Uterus (tissue), 4 donors: ENCODE data around the gene OTOA. TPM values are rescaled to one million over a fixed set of nuclear protein-coding genes. Genes with fewer than 3 reads are reported as not detected.
"Not testable (repeated sequence)": the region's sequence is repeated elsewhere in the genome, so short reads cannot be mapped to it uniquely, and the experiment has no call there.

Experiments used
- DNase-seq, 2 donors: peaks; one replicate each; pipeline ENCODE4 v3.0.0-alpha.2; 2019 to 2020
- H3K27ac ChIP-seq, 2 donors: fragments of 200-600 bp; sonication (generic); 1 replicate in 1 of 2; 2 replicates in 1 of 2; pipeline ENCODE4 v1.5.1; 2016 to 2018
- H3K27me3 ChIP-seq, 2 donors: fragments of 200-600 bp; sonication (generic); one replicate each; pipeline ENCODE4 v1.5.1; 2018 to 2019; ENCODE audit warnings: control low read depth in 1 of 2
- H3K36me3 ChIP-seq, 2 donors: fragments of 200-600 bp; sonication (generic); one replicate each; pipeline ENCODE4 v1.5.1; 2019; ENCODE audit warnings: control low read depth in 1 of 2
- H3K4me1 ChIP-seq, 2 donors: fragments of 200-600 bp; sonication (generic); one replicate each; pipeline ENCODE4 v1.5.1; 2018 to 2019; ENCODE audit warnings: control low read depth in 1 of 2
- H3K4me3 ChIP-seq, 2 donors: fragments of 200-600 bp; sonication (generic); 1 replicate in 1 of 2; 2 replicates in 1 of 2; pipeline ENCODE4 v1.5.1; 2018 to 2019; ENCODE audit warnings: mild to moderate bottlenecking in 1 of 2
- H3K9me3 ChIP-seq, 2 donors: fragments of 200-600 bp; sonication (generic); one replicate each; pipeline ENCODE4 v1.5.1; 2019; ENCODE audit warnings: control low read depth in 1 of 2
- POLR2A ChIP-seq, 2 donors: fragments of 450-650 bp; IDR thresholded peaks; one replicate each; pipeline ENCODE4 v1.6.1; 2016; ENCODE audit warnings: antibody characterized with exemption in 2 of 2, mild to moderate bottlenecking in 1 of 2, moderate library complexity in 1 of 2
- intact Hi-C: fragments of 100-400 bp; cut with DNase I; formaldehyde crosslinking; loops from one replicate; pipeline ENCODE4 v1.15.1; 2023; ENCODE audit warnings: low total_unique reads
- total RNA-seq, 4 donors: library from RNA; depleted of rRNA in 3 of 4; stranded (reverse); fragments of >200 nt in 3 of 4; gene quantifications; one replicate each; pipeline versions ENCODE4 v1.1.0 to v1.2.4, GENCODE V29; 2014 to 2023
- TF ChIP-seq, protein P1 (sequence below), 4 experiments: fragments of 200-600 bp in 2 of 4; fragments of 450-650 bp in 2 of 4; sonication (generic) in 2 of 4; IDR thresholded peaks; one replicate each; pipeline ENCODE4 v1.5.1; 2016 to 2019; ENCODE audit warnings: antibody characterized with exemption in 4 of 4, mild to moderate bottlenecking in 2 of 4, moderate library complexity in 1 of 4
- donor health status: DM: yes; HTN: yes; CAD: no.

OTOA gene
- total RNA-seq, 4 donors from 2014 or later = 0.21 to 0.28 TPM; not detected in 2

DNA sequence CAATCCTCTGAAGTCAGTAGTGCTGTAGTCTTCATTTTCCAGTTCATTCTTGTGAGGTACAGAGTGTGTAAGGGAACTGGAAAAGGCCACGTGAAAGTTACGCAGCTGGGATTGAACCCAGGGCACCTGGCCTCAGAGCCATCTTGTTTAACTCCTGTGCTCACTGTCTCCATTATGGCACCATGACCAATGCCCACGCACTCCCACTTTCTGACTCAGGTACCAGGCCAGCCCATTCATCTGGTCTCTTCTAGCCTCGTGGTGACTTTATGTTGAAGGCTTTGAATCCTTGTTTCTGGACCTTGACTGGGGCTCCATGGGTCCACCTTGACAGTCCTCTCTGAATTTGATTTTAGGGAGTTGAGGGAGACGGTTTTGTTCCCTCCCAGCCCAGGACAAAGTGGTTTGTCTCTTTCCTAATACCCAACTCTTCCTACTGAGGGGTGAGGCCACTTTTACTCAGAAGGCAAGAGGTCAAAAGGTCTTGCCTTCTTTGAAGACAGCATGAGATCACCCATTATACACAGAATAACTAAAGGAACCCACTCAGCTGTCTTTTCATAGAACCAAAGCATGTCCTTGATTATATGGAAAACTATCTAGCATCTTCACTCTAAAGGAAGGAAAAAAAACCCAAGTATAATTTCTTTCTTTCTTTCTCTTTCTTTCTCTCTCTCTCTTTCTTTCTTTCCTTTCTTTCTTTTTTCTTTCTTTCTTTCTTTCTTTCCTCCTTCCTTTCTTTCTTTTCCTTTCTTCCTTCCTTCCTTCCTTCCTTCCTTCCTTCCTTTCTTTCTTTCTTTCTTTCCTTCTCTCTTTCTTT lies 50.0 kb downstream of the OTOA start:
- intact Hi-C loops = no loop called here
- H3K27ac ChIP-seq = no peak overlapping the region
- no peaks in the 10 kb centered on the region for H3K4me1 ChIP-seq
- H3K9me3 ChIP-seq = no peaks in the 10 kb centered on the region
- no peaks in the 10 kb centered on the region for H3K36me3 ChIP-seq
- H3K27me3 ChIP-seq = no peaks in the 10 kb centered on the region
- H3K4me3 ChIP-seq = no peak overlapping the region
- no peak for TF ChIP-seq POLR2A (IDR thresholded peaks at IDR 0.05)
- TF ChIP-seq, protein P1, sequence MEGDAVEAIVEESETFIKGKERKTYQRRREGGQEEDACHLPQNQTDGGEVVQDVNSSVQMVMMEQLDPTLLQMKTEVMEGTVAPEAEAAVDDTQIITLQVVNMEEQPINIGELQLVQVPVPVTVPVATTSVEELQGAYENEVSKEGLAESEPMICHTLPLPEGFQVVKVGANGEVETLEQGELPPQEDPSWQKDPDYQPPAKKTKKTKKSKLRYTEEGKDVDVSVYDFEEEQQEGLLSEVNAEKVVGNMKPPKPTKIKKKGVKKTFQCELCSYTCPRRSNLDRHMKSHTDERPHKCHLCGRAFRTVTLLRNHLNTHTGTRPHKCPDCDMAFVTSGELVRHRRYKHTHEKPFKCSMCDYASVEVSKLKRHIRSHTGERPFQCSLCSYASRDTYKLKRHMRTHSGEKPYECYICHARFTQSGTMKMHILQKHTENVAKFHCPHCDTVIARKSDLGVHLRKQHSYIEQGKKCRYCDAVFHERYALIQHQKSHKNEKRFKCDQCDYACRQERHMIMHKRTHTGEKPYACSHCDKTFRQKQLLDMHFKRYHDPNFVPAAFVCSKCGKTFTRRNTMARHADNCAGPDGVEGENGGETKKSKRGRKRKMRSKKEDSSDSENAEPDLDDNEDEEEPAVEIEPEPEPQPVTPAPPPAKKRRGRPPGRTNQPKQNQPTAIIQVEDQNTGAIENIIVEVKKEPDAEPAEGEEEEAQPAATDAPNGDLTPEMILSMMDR (IDR thresholded peaks at IDR 0.05) = no peak
- DNase-seq = no peak

DNA sequence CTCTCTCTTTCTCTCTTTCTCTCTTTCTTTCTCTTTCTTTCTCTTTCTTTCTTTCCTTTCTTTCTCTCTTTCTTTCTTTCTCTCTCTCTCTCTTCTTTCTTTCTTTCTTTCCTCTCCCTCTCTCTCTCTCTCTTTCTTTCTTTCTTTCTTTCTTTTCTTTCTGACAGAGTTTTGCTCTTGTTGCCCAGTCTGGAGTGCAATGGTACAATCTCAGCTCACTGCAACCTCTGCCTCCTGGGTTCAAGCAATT lies 50.5 kb downstream of the OTOA start:
- H3K27me3 ChIP-seq, H3K4me1 ChIP-seq, H3K9me3 ChIP-seq, H3K27ac ChIP-seq, intact Hi-C loops, DNase-seq, H3K4me3 ChIP-seq, H3K36me3 ChIP-seq: not testable (repeated sequence)

DNA sequence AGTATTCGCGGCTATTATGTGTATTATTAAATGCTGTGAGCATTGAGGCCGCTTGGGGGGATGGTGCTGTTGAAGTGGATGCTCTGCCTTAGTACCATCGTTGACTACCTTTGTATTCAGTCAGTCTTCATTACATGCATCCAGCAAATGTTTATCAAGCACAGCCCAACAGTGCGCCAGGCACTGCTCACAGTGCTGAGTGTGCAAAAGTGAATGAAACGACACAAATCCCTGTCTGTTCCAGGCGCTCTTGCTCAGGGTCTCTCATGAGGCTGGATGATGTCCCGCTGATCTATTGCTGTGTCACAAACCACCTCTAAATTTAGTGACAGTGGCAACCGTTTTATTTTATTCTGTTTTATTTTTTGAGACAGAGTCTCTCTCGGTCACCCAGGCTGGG lies 53.8 kb downstream of the OTOA start:
- Histone ChIP-seq H3K9me3 (no peaks in the 10 kb centered on the region), H3K27me3 (no peaks in the 10 kb centered on the region), H3K4me1 (no peaks in the 10 kb centered on the region), H3K36me3 (no peaks in the 10 kb centered on the region), H3K27ac (no peak overlapping the region), H3K4me3 (no peak overlapping the region)
- intact Hi-C loops = no loop called here
- no peak for DNase-seq
- no peak for TF ChIP-seq POLR2A (IDR thresholded peaks at IDR 0.05)
- TF ChIP-seq, protein P1 (IDR thresholded peaks at IDR 0.05) = no peak

DNA sequence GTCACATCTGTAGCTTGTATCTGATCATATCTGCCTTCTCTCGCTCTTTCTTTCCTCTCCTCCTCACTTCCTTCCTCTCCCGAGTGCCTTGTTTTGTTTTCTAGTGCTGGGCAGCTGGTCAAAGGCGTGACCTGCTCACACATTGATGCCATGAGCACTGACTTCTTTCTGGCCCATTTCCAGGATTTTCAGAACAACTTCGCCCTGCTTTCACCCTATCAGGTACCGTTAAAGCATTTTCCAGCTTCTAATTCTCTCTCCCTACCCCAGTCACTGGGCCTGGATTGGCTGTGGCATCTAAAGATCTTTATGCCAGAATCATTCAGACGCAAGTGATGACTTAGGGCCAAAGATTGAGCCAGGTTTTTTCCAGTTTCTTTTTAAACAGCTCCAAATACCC lies 55.5 kb downstream of the OTOA start:
- intact Hi-C loops = no loop called here
- Histone ChIP-seq H3K9me3 (no peaks in the 10 kb centered on the region), H3K36me3 (no peaks in the 10 kb centered on the region), H3K4me3 (no peak overlapping the region), H3K4me1 (no peaks in the 10 kb centered on the region), H3K27ac (no peak overlapping the region), H3K27me3 (no peaks in the 10 kb centered on the region)
- no peak for TF ChIP-seq POLR2A (IDR thresholded peaks at IDR 0.05)
- TF ChIP-seq, protein P1 (IDR thresholded peaks at IDR 0.05) = no peak
- DNase-seq = no peak

DNA sequence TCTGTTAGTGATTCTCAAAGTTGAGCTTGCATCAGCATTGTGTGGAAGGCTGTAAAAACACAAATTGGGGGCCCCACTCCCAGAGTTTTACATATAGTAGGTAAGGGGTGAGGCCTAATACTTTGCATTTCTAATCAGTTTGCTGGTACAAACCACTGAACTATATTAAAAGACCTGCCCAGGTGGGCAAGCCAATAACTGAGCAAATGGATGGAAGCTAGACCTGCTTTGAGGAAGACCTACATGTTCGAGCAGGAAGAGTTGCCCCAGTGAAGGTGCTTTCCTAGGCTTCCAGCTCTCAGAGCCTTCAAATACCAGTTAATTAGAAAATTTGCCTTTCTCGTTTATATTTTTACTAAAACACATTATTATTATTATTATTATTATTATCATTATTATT lies 56.8 kb downstream of the OTOA start:
- Histone ChIP-seq H3K9me3 (no peaks in the 10 kb centered on the region), H3K27me3 (no peaks in the 10 kb centered on the region), H3K27ac (no peak overlapping the region), H3K4me3 (no peak overlapping the region), H3K36me3 (no peaks in the 10 kb centered on the region), H3K4me1 (no peaks in the 10 kb centered on the region)
- DNase-seq = no peak
- intact Hi-C loops = no loop called here
- no peak for TF ChIP-seq POLR2A (IDR thresholded peaks at IDR 0.05)
- TF ChIP-seq, protein P1 (IDR thresholded peaks at IDR 0.05) = no peak
